Right lobe of liver (tissue), 6 donors: ENCODE data around the gene SMIM23. TPM values are rescaled to one million over a fixed set of nuclear protein-coding genes. Genes with fewer than 3 reads are reported as not detected.

Experiments
- ATAC-seq, 4 donors: fragments of 200-7000 bp; cut with Tn5 transposase; one replicate each; pipeline ENCODE4 v1.9.1; 2020; ENCODE audit warnings: mild to moderate bottlenecking in 4 of 4, moderate library complexity in 4 of 4
- DNase-seq, 3 donors: peaks; one replicate each; pipeline ENCODE4 v3.0.0-alpha.2; 2020
- H3K27ac ChIP-seq, 3 donors: fragments of 200-600 bp; one replicate each; pipeline ENCODE4 v1.8.0; 2022
- H3K27me3 ChIP-seq, 2 donors: fragments of 200-600 bp; one replicate each; pipeline ENCODE4 v1.8.0; 2022
- H3K36me3 ChIP-seq, 4 donors: fragments of 200-600 bp; sonication (generic) in 1 of 4; one replicate each; pipeline versions ENCODE4 v1.5.1 to v1.8.0; 2017 to 2022; ENCODE audit warnings: control low read depth in 1 of 4
- H3K4me1 ChIP-seq, 4 donors: fragments of 200-600 bp; sonication (generic) in 1 of 4; one replicate each; pipeline versions ENCODE4 v1.5.1 to v1.8.0; 2017 to 2022; ENCODE audit warnings: control low read depth in 1 of 4
- H3K4me3 ChIP-seq, 3 donors: fragments of 200-600 bp; one replicate each; pipeline ENCODE4 v1.8.0; 2022
- H3K9me3 ChIP-seq, 4 donors: fragments of 200-600 bp; sonication (generic) in 1 of 4; one replicate each; pipeline versions ENCODE4 v1.5.1 to v1.8.0; 2017 to 2022; ENCODE audit warnings: control low read depth in 1 of 4
- CTCF ChIP-seq, 4 donors: fragments of 200-600 bp in 3 of 4; fragments of 450-650 bp in 1 of 4; IDR thresholded peaks; one replicate each; pipeline versions ENCODE4 v1.5.1 to v1.8.0; 2016 to 2022; ENCODE audit warnings: antibody characterized with exemption in 4 of 4, mild to moderate bottlenecking in 2 of 4
- POLR2A ChIP-seq: fragments of 450-650 bp; IDR thresholded peaks from one replicate; pipeline ENCODE4 v1.6.1; 2017; ENCODE audit warnings: antibody characterized with exemption, mild to moderate bottlenecking
- WGBS: methylation state at CpG from one replicate; pipeline ENCODE4 v1.1.6; 2018; ENCODE audit warnings: low coverage, low lambda C conversion rate; ENCODE audit not compliant: insufficient coverage; ENCODE audit errors: missing lambda C conversion rate; 5-methylcytosine and 5-hydroxymethylcytosine counted together
- intact Hi-C, 2 donors: fragments of 100-400 bp; cut with DNase I; formaldehyde crosslinking; loops; one replicate each; pipeline versions ENCODE4 v1.11.2 to v1.14.1; 2022
- total RNA-seq, 6 experiments: library from RNA; depleted of rRNA in 2 of 6; stranded (reverse); fragments of >200 nt in 2 of 6; fragmentation: NEBNext Ultra II Directional in 3 of 6; extraction: Animal tissue kit (Norgen Biotek cat#: 25700) in 3 of 6; gene quantifications; one replicate each; pipeline versions ENCODE4 v1.1.0 to v1.2.4, GENCODE V29; 2016 to 2023
- donor health status: DM: no; HTN: yes; CAD: no.
- donor health status: DM: no; HTN: no; CAD: no.
- donor health status: DM: no; HTN: no; CAD: no.
- donor health status: DM: no; HTN: yes; CAD: no.
- donor health status: DM: no; HTN: yes; CAD: no.

SMIM23 gene
- total RNA-seq, 6 experiments from 2014 or later: not detected

GRCh38 chr5:171821286-171821685 lies 35.7 kb downstream of the SMIM23 start:
- Histone ChIP-seq H3K9me3 (no peaks in the 10 kb centered on the region), H3K27me3 (no peaks in the 10 kb centered on the region), H3K36me3 (no peaks in the 10 kb centered on the region), H3K27ac (no peak overlapping the region), H3K4me1 (no peaks in the 10 kb centered on the region), H3K4me3 (no peak overlapping the region)
- no peak for TF ChIP-seq POLR2A
- no peak for TF ChIP-seq CTCF (IDR thresholded peaks at IDR 0.05)
- DNase-seq (no peak), ATAC-seq (no peak)
- intact Hi-C loops: no loop called here
- WGBS: 76% methylated on average over 3 of the region's 4 CpGs

- TF ChIP-seq POLR2A: no peak
- no peak for TF ChIP-seq CTCF (IDR thresholded peaks at IDR 0.05)
Measured at GRCh38 chr5:171823269-171823668, 37.7 kb downstream of the SMIM23 start.

GRCh38 chr5:171825051-171825450 lies 39.4 kb downstream of the SMIM23 start:
- TF ChIP-seq CTCF (IDR thresholded peaks at IDR 0.05) (no peak), POLR2A (no peak)
- Histone ChIP-seq H3K4me3 (no peak overlapping the region), H3K4me1 (no peaks in the 10 kb centered on the region), H3K9me3 (no peaks in the 10 kb centered on the region), H3K27me3 (no peaks in the 10 kb centered on the region), H3K36me3 (no peaks in the 10 kb centered on the region), H3K27ac (no peak overlapping the region)
- ATAC-seq: no peak
- 100% methylated on average over 1 of the region's 3 CpGs for WGBS
- no peak for DNase-seq
- intact Hi-C loops: no loop called here

More at GRCh38 chr5:171823269-171823668, 37.7 kb downstream of the SMIM23 start:
- 53% methylated on average over 5 of the region's 5 CpGs for WGBS
- H3K4me1 ChIP-seq: no peaks in the 10 kb centered on the region
- no peaks in the 10 kb centered on the region for H3K36me3 ChIP-seq
- no peaks in the 10 kb centered on the region for H3K9me3 ChIP-seq
- H3K27ac ChIP-seq: no peak overlapping the region
- H3K27me3 ChIP-seq: no peaks in the 10 kb centered on the region
- DNase-seq: no peak
- H3K4me3 ChIP-seq: no peak overlapping the region
- ATAC-seq: no peak
- intact Hi-C loops: no loop called here

GRCh38 chr5:171826132-171826531 lies 40.5 kb downstream of the SMIM23 start:
- no peaks in the 10 kb centered on the region for H3K36me3 ChIP-seq
- no peak for DNase-seq
- no peaks in the 10 kb centered on the region for H3K4me1 ChIP-seq
- no peaks in the 10 kb centered on the region for H3K9me3 ChIP-seq
- WGBS: 73% methylated on average over 5 of the region's 5 CpGs
- H3K4me3 ChIP-seq: no peak overlapping the region
- H3K27me3 ChIP-seq: no peaks in the 10 kb centered on the region
- intact Hi-C loops: no loop called here
- H3K27ac ChIP-seq: no peak overlapping the region
- ATAC-seq: no peak
- TF ChIP-seq POLR2A: no peak
- TF ChIP-seq CTCF (IDR thresholded peaks at IDR 0.05): no peak

GRCh38 chr5:171827162-171827561 lies 41.5 kb downstream of the SMIM23 start:
- ATAC-seq (no peak), DNase-seq (no peak)
- Histone ChIP-seq H3K4me3 (no peak overlapping the region), H3K27me3 (no peaks in the 10 kb centered on the region), H3K36me3 (no peaks in the 10 kb centered on the region), H3K4me1 (no peaks in the 10 kb centered on the region), H3K9me3 (no peaks in the 10 kb centered on the region), H3K27ac (no peak overlapping the region)
- WGBS: 90% methylated on average over 9 of the region's 9 CpGs
- intact Hi-C loops: no loop called here
- no peak for TF ChIP-seq POLR2A
- no peak for TF ChIP-seq CTCF (IDR thresholded peaks at IDR 0.05)
